Measurements from ENCODE around the gene ARHGAP11B.
"Not testable (repeated sequence)": the region's sequence is repeated elsewhere in the genome, so short reads cannot be mapped to it uniquely, and the experiment has no call there.

The ARHGAP11B gene

DNA sequence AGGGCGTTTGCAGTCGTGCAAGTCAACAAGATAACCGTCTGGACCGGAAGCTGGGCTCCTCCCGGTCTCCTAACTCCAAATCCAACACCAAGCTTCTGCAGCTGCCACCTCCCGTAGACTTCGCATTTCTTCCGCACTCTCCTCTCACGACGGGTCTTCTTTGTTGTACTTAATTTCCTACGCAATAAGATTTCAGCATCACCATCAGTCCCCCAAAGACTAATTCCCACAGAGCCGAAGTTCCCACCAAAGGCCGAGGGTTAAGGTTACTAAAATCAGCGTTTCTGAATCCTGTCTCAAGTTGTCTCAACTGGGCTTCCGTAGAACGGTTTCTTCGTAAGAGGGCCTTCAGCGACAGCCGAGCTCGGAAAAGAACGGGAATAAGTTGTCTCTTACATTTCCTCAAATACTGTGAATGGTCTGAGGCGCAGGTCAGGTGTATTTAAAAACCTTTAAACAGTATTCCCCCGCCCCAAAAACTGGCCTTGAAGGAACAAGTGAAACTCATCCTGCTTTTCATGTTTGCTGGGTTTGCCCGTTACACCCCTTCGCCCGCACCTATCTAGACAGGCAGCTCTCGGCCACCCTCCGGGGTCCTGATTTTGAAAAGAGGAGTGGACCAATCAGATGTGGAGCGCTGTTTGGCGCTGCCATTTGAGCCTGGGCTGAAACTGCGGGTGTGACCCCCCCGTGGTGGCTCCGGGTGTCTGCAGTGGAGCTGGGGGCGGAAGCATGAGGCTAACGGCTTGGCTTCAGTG lies at the start of gene ARHGAP11B:
Gene ARHGAP11B, plus strand, starts transcription at position 693 of the 758 bp plus-strand sequence.
- H2AFZ ChIP-seq (ENCODE audit: low read length), result peak within 1 kb of the TSS; percentile 80
- not testable (repeated sequence) for H3K4me1 ChIP-seq (ENCODE audit: low read length); H3K9me2 ChIP-seq (replicated peaks; ENCODE audit: insufficient read depth, low read length); H4K20me1 ChIP-seq (ENCODE audit: insufficient read depth, low read length); H3K27me3 ChIP-seq (replicated peaks; ENCODE audit: insufficient read depth, low read length); H3K9me3 ChIP-seq (replicated peaks; ENCODE audit: insufficient read depth, low read length); H3F3A ChIP-seq (ENCODE audit: insufficient read depth, low read length); H3K36me3 ChIP-seq (replicated peaks; ENCODE audit: insufficient read depth, low read length)
- peak; percentile 97 for DNase-seq
- H3K27ac ChIP-seq (ENCODE audit: low read length), result peak within 1 kb of the TSS; percentile 81
- peak within 1 kb of the TSS; percentile 68 for H3K9ac ChIP-seq (ENCODE audit: low read length)
- H3K79me2 ChIP-seq (ENCODE audit: low read length), result peaks cover 45% of the 10 kb centered on the region
- H3K4me2 ChIP-seq (ENCODE audit: low read depth, low read length), result peak within 1 kb of the TSS; percentile 50
- peak within 1 kb of the TSS; percentile 70 for H3K4me3 ChIP-seq (ENCODE audit: low read length)

- H3K4me2 ChIP-seq (ENCODE audit: low read depth, low read length); H3K27ac ChIP-seq (ENCODE audit: low read length); H3F3A ChIP-seq (ENCODE audit: insufficient read depth, low read length); H3K9ac ChIP-seq (ENCODE audit: low read length); H3K9me2 ChIP-seq (replicated peaks; ENCODE audit: insufficient read depth, low read length); H3K4me1 ChIP-seq (ENCODE audit: low read length); H3K27me3 ChIP-seq (replicated peaks; ENCODE audit: insufficient read depth, low read length); H4K20me1 ChIP-seq (ENCODE audit: insufficient read depth, low read length); DNase-seq; H3K79me2 ChIP-seq (ENCODE audit: low read length); H3K9me3 ChIP-seq (replicated peaks; ENCODE audit: insufficient read depth, low read length); H2AFZ ChIP-seq (ENCODE audit: low read length); H3K4me3 ChIP-seq (ENCODE audit: low read length); H3K36me3 ChIP-seq (replicated peaks; ENCODE audit: insufficient read depth, low read length): not testable (repeated sequence)
These were observed 46.4 kb upstream of the ARHGAP11B start for GRCh38 chr15:30579394-30579970.

GRCh38 chr15:30580716-30581115 lies 45.2 kb upstream of the ARHGAP11B start:
- H3K27ac ChIP-seq (ENCODE audit: low read length); H3K36me3 ChIP-seq (replicated peaks; ENCODE audit: insufficient read depth, low read length); H4K20me1 ChIP-seq (ENCODE audit: insufficient read depth, low read length); H3F3A ChIP-seq (ENCODE audit: insufficient read depth, low read length); H3K27me3 ChIP-seq (replicated peaks; ENCODE audit: insufficient read depth, low read length); H3K79me2 ChIP-seq (ENCODE audit: low read length); DNase-seq; H3K9me2 ChIP-seq (replicated peaks; ENCODE audit: insufficient read depth, low read length); H3K4me1 ChIP-seq (ENCODE audit: low read length); H3K4me2 ChIP-seq (ENCODE audit: low read depth, low read length); H3K4me3 ChIP-seq (ENCODE audit: low read length); H2AFZ ChIP-seq (ENCODE audit: low read length); H3K9me3 ChIP-seq (replicated peaks; ENCODE audit: insufficient read depth, low read length); H3K9ac ChIP-seq (ENCODE audit: low read length): not testable (repeated sequence)

- not testable (repeated sequence) for H3K4me1 ChIP-seq (ENCODE audit: low read length); H3K27ac ChIP-seq (ENCODE audit: low read length); H2AFZ ChIP-seq (ENCODE audit: low read length); H3F3A ChIP-seq (ENCODE audit: insufficient read depth, low read length); H3K27me3 ChIP-seq (replicated peaks; ENCODE audit: insufficient read depth, low read length); H3K9me3 ChIP-seq (replicated peaks; ENCODE audit: insufficient read depth, low read length); H4K20me1 ChIP-seq (ENCODE audit: insufficient read depth, low read length); H3K4me3 ChIP-seq (ENCODE audit: low read length); H3K9ac ChIP-seq (ENCODE audit: low read length); H3K36me3 ChIP-seq (replicated peaks; ENCODE audit: insufficient read depth, low read length); H3K79me2 ChIP-seq (ENCODE audit: low read length); H3K9me2 ChIP-seq (replicated peaks; ENCODE audit: insufficient read depth, low read length); H3K4me2 ChIP-seq (ENCODE audit: low read depth, low read length); DNase-seq
These were observed 27.0 kb upstream of the ARHGAP11B start for GRCh38 chr15:30598953-30599352.

DNA sequence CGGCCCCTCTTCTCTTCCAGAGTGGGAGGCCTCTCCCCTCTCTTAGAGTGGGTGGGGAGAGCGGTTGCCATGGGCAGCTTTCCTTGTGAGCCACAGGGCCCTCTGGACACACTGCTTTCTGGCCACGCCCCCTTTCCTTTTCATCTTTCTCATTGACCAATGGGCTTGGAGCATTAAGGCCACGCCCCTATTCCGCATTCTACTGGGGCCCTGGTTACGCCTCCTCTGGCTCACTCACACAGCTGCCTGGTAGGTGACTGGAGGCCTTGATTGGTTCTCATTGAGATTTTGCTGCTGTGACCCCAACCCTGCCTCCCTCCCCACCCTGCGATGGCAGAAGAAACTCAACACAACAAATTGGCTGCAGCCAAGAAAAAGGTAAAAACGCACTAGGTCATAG lies 22.1 kb upstream of the ARHGAP11B start, which contains the start of gene GOLGA8H:
Gene GOLGA8H, plus strand, starts transcription at position 233 of the 400 bp plus-strand sequence. Its CDS starts 98 bp downstream, at position 331.
- H4K20me1 ChIP-seq (ENCODE audit: insufficient read depth, low read length); H3F3A ChIP-seq (ENCODE audit: insufficient read depth, low read length); H2AFZ ChIP-seq (ENCODE audit: low read length); H3K4me1 ChIP-seq (ENCODE audit: low read length); H3K9me2 ChIP-seq (replicated peaks; ENCODE audit: insufficient read depth, low read length); H3K27me3 ChIP-seq (replicated peaks; ENCODE audit: insufficient read depth, low read length); DNase-seq; H3K9ac ChIP-seq (ENCODE audit: low read length); H3K27ac ChIP-seq (ENCODE audit: low read length); H3K36me3 ChIP-seq (replicated peaks; ENCODE audit: insufficient read depth, low read length); H3K4me2 ChIP-seq (ENCODE audit: low read depth, low read length); H3K9me3 ChIP-seq (replicated peaks; ENCODE audit: insufficient read depth, low read length); H3K79me2 ChIP-seq (ENCODE audit: low read length); H3K4me3 ChIP-seq (ENCODE audit: low read length): not testable (repeated sequence)

GRCh38 chr15:30612271-30612670 lies 13.7 kb upstream of the ARHGAP11B start:
- H3K79me2 ChIP-seq (ENCODE audit: low read length); H3K9me2 ChIP-seq (replicated peaks; ENCODE audit: insufficient read depth, low read length); H4K20me1 ChIP-seq (ENCODE audit: insufficient read depth, low read length); H3K4me3 ChIP-seq (ENCODE audit: low read length); H2AFZ ChIP-seq (ENCODE audit: low read length); H3K27me3 ChIP-seq (replicated peaks; ENCODE audit: insufficient read depth, low read length); H3K9me3 ChIP-seq (replicated peaks; ENCODE audit: insufficient read depth, low read length); H3K27ac ChIP-seq (ENCODE audit: low read length); H3K9ac ChIP-seq (ENCODE audit: low read length); H3K4me2 ChIP-seq (ENCODE audit: low read depth, low read length); H3K36me3 ChIP-seq (replicated peaks; ENCODE audit: insufficient read depth, low read length); DNase-seq; H3F3A ChIP-seq (ENCODE audit: insufficient read depth, low read length); H3K4me1 ChIP-seq (ENCODE audit: low read length): not testable (repeated sequence)

GRCh38 chr15:30621342-30621741 lies 4.6 kb upstream of the ARHGAP11B start:
- H2AFZ ChIP-seq (ENCODE audit: low read length); H3K27ac ChIP-seq (ENCODE audit: low read length); H3K27me3 ChIP-seq (replicated peaks; ENCODE audit: insufficient read depth, low read length); H3F3A ChIP-seq (ENCODE audit: insufficient read depth, low read length); H3K36me3 ChIP-seq (replicated peaks; ENCODE audit: insufficient read depth, low read length); H4K20me1 ChIP-seq (ENCODE audit: insufficient read depth, low read length); H3K9me3 ChIP-seq (replicated peaks; ENCODE audit: insufficient read depth, low read length); H3K4me2 ChIP-seq (ENCODE audit: low read depth, low read length); H3K79me2 ChIP-seq (ENCODE audit: low read length); H3K4me1 ChIP-seq (ENCODE audit: low read length); H3K4me3 ChIP-seq (ENCODE audit: low read length); H3K9me2 ChIP-seq (replicated peaks; ENCODE audit: insufficient read depth, low read length); H3K9ac ChIP-seq (ENCODE audit: low read length): not testable (repeated sequence)
- DNase-seq, result peak; percentile 10

GRCh38 chr15:30626194-30626565 lies 252 bp downstream of the ARHGAP11B start:
- Histone ChIP-seq H3K9ac (ENCODE audit: low read length) (peak overlapping the region; percentile 68; the same call in 1 of the 2 replicates), H3K79me2 (ENCODE audit: low read length) (peaks cover 45% of the 10 kb centered on the region), H2AFZ (ENCODE audit: low read length) (peak overlapping the region; percentile 46; the same call in 1 of the 2 replicates), H3K27ac (ENCODE audit: low read length) (peak overlapping the region; percentile 81; the same call in 1 of the 2 replicates), H3K4me3 (ENCODE audit: low read length) (peak overlapping the region; percentile 70), H3K4me2 (ENCODE audit: low read depth, low read length) (0 out of 2 replicates have a peak overlapping the region, but pooled peaks have one; percentile 50)
- H3K4me1 ChIP-seq (ENCODE audit: low read length); H3K36me3 ChIP-seq (replicated peaks; ENCODE audit: insufficient read depth, low read length); H3F3A ChIP-seq (ENCODE audit: insufficient read depth, low read length); H4K20me1 ChIP-seq (ENCODE audit: insufficient read depth, low read length); H3K9me2 ChIP-seq (replicated peaks; ENCODE audit: insufficient read depth, low read length); H3K27me3 ChIP-seq (replicated peaks; ENCODE audit: insufficient read depth, low read length); H3K9me3 ChIP-seq (replicated peaks; ENCODE audit: insufficient read depth, low read length): not testable (repeated sequence)
- peak; percentile 10 for DNase-seq
